Skin epidermis (tissue), 12 donors: Measurements from ENCODE around the gene SUB1.
A peak's percentile ranks its signal among the peaks of the same experiment; 100 is the strongest.
"Not testable (repeated sequence)": the region's sequence is repeated elsewhere in the genome, so short reads cannot be mapped to it uniquely, and the experiment has no call there.

Source experiments
- H3K27ac ChIP-seq, 21 experiments: fragments of 200-600 bp; sonication (generic) in 11 of 21; one replicate each; pipeline ENCODE4 v1.5.0; 2020; ENCODE audit warnings: mild to moderate bottlenecking in 3 of 21, inconsistent platforms in 2 of 21, moderate library complexity in 2 of 21
- H3K4me3 ChIP-seq, 7 experiments: fragments of 200-600 bp; sonication (generic) in 2 of 7; one replicate each; pipeline ENCODE4 v1.5.0; 2020; ENCODE audit warnings: inconsistent platforms in 2 of 7, mild to moderate bottlenecking in 2 of 7, moderate library complexity in 1 of 7

The SUB1 gene

DNA sequence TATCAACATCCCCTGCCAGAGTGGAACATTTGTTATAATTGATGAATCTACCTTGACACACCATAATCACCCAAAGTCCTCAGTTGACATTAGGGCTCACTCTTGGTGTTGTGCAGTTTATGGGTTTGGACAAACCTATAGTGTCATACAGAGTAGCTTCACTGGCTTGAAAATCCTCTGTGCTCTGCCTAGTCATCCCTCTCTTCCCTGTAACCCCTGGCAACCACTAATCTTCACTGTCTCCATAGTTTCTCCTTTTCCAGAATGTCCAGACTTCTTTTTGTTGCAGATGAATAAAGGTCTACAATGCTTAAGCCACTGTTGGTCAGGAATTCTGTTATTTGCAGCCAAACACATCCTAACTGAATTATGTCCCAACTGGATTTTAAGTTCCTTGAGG lies 22.5 kb upstream of the SUB1 start:
- no peak overlapping the region for H3K27ac ChIP-seq
- no peak overlapping the region for H3K4me3 ChIP-seq

DNA sequence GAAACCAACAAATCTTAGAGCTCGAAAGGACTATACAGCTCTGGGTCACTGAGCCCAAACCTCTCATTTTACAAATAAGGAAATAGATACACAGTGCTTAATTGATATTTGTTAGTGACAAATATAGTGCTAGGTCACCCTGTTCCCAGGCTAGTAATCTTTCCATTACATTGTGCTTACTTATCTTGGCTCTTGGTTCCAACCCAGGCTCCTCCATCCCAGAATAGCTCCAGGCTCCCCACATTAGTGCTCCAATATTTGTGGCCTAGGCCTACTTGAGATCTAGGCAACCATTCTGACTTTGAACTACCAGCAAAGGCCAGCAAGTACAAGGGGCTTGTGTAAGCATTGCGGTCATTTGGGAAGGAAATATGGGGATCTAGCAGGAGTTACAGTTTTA lies 21.7 kb upstream of the SUB1 start:
- Histone ChIP-seq H3K27ac (no peak overlapping the region), H3K4me3 (no peak overlapping the region)

DNA sequence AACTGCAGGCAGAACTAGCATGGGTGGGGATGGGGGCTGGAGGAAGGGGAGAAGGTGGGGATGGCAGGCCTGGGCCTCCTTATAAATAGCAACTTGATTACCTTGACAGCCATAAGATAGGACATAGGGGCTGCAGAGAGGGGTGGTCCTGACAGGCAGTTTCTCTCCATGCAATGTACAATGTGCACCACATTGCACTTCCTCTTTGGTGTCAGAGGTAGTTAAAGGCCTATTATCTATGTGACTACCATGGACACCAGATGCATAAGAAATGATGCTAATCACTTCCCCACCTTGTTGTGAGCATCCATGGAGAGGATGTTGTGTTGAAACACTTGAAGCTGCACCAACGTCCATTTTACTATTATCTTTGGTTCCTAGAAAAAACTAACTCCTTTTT lies 20.2 kb upstream of the SUB1 start:
- Histone ChIP-seq H3K4me3 (no peak overlapping the region), H3K27ac (no peak overlapping the region)

DNA sequence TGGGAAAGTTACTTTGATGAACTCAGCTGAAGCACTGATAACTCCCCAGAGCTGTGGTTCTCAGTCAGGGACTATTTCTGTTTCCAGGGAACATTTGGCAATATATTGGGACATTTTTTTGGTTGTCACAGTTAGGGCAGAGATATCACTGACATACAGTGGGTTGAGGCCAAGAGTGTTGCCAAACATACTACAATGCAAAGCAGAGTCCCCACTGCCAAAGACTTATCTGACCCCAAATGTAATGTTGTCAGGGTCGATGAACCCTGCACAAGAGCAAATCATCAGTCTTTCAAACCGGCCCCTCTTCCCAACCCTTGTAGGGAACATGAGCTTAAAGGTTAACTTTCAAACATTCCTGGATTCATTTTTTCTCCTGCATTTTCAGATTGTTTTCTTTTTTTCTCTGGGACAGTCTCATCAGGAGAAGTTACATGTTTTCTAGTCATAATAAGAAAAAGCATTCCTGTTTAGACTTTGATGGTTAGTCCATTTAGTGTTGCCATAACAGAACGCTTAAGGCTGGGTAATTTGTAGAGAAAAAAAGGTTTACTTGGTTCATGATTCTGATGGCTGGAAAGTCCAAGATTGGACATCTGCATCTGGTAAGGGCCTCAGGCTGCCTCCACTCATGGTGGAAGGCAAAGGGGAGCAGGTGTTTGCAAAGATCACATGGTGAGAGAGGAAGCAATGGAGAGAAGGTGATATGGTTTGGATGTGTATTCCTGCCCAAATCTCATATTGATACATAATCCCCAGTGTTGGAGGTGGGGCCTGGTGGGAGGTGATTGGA lies 18.8 kb upstream of the SUB1 start:
- Histone ChIP-seq H3K4me3 (no peak overlapping the region), H3K27ac (no peak overlapping the region)

DNA sequence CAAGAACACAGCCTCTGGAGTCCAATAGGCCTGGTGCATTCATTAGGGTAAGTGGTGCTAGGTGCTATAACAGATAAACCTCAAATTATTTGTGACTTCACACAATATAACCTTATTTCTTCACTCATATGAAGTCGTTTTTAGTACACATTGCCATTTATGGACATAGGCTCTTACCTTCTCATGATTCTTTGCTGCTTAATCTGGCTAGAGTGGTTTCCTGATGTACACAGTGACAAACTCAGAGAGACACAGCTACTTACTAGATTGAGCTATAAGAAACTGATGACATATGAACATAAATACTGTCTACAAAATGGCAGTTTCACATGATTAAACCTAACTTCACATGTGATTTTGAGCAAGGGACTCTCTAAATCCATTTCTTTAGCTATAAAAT lies 14.2 kb upstream of the SUB1 start:
- Histone ChIP-seq H3K27ac (no peak overlapping the region), H3K4me3 (no peak overlapping the region)

DNA sequence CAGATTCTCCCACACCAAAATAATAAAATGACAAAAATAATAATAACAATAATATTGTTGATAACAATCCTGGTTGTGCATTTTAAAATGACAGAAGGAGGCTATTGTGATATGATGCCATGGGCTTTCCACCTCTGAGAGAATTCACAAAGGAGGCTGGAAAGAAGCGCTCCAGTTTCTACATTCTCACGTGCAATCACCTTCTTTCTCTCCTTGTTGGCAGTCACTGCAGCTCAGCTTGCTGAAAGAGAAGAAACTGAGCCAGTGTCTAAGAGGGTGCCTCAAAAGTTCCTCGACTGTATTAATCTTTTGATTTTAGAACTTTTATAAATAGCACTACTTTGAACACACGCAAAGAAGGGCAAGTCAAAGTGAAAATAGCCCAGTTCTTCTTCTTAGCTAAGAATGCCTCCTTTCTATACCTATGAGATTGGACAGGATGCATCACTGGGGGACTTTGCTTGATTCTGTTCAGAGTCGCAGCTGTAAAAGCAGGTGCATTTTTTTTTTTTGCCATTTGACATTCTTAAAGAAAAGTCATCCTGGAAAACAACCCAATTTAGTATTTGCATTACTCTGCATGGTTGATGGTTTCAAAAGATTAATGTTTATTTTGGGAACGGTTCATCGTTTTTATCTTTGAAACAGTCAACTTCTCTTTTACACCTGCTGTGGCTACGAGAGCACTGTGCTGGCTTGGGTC lies 12.4 kb upstream of the SUB1 start:
- Histone ChIP-seq H3K27ac (peak overlapping the region in 1 of 21 experiments; percentile 42), H3K4me3 (no peak overlapping the region)

DNA sequence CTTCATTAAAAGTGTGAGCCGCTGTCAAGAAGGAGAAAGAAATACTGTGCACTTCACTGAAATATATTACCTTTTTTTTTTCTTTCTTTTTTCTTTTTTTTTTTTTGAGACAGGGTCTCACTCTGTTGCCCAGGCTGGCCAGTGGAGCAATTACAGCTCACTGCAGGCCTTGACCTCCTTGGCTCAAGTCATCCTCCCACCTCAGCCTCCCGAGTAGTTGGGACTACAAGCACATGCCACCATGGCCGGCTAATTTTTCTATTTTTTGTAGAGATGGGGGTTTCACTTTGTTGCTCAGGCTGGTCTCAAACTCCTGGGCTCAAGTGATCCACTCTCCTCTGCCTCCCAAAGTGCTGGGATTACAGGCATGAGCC lies 11.9 kb upstream of the SUB1 start:
- H3K4me3 ChIP-seq, H3K27ac ChIP-seq: not testable (repeated sequence)

DNA sequence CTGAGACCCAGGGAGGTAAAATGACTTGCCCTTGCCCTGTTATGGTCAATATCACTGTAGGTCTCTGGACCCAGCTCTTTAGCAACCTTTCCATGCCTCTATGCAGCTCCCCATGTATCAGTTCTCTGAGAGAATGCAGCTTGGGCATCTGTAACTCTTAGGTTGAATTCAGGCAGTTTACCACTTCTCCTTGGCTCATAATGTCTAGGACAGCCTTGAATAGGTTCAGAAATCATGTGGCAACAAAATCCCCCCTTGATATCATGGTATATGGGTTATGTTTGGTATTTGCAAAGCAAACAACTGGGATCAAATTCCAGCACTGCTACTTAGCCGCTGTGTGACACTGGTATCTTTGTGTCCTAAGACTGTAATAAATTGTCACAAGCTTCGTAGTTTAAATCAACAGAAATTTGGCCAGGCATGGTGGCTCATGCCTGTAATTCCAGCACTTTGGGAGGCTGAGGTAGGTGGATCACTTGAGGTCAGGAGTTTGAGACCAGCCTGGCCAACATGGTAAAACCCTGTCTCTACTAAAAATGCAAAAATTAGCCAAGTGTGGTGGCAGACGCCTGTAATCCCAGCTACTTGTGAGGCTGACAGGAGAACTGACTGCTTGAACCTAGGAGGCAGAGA lies 10.7 kb upstream of the SUB1 start:
- Histone ChIP-seq H3K4me3 (no peak overlapping the region), H3K27ac (no peak overlapping the region)

DNA sequence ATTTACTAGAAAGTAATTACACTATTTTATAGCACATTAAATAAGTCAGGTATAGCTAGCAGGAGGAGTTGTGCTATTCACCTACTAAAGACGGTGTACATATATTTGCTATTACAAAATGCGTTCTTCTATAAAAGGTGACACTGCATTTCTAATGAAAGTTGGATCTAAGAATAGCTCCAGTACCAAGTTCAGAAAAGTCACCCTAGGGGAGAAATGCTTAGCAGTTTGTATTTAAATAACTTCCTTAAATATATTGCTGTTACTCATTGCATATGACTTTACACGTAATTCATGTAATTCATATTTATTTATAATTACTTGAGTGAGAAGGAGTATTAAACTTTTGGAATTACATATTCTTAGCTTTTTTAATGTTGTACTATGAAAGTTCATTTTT lies 7.0 kb upstream of the SUB1 start:
- H3K27ac ChIP-seq: no peak overlapping the region
- no peak overlapping the region for H3K4me3 ChIP-seq

DNA sequence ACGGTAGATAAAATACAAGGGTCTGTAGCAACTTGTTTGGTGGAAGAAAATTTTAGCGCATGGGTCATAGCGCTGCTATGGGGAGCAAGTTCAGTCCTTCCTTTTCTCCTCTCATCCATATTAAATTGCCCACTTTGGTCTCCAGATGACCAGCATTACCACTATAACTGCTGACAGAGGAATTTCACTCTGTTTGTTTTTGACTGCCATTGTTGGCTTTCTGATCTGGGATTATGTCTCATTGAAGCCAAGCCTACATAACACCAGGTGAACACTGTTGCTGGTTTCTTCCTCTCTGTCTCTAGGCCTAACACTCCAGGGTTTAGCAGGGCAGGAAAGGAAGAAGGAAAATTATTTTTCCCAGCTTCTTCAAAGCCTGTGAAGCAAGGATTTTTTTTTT lies 6.6 kb upstream of the SUB1 start:
- no peak overlapping the region for H3K27ac ChIP-seq
- no peak overlapping the region for H3K4me3 ChIP-seq

DNA sequence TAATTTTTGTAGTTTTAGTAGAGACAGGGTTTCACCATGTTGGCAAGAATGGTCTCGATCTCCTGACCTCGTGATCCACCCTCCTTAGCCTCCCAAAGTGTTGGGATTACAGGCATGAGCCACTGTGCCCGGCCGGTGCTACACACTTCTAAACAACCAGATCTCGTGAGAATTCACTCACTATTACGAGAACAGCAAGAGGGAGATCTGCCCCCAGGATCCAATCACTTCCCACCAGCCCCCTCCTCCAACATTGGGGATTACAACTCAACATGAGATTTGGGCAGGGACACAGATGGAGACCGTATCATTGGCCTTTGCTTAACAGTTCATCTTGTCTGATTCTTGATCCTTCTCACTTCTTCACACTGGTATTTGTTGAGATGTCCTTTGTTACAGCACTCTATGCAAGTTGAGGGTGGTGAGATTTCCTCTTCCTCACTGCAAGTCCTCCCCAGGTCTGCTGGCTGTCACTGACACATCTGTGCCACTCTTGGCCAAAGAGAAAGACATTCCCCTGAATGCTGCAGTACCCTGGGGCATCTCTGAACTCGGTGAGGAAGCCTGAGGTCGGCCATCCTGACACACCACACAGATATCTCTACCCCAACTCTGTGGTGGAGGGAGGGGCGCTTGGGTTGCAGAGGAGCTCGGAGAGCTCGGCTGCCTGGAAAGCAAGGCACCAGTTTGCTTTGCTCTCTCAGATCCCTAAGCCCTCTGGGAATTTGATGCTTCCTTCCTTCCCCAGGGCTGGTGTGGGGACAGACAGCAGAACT lies 4.2 kb upstream of the SUB1 start:
- peak overlapping the region in 1 of 21 experiments; percentile 11 for H3K27ac ChIP-seq
- no peak overlapping the region for H3K4me3 ChIP-seq

DNA sequence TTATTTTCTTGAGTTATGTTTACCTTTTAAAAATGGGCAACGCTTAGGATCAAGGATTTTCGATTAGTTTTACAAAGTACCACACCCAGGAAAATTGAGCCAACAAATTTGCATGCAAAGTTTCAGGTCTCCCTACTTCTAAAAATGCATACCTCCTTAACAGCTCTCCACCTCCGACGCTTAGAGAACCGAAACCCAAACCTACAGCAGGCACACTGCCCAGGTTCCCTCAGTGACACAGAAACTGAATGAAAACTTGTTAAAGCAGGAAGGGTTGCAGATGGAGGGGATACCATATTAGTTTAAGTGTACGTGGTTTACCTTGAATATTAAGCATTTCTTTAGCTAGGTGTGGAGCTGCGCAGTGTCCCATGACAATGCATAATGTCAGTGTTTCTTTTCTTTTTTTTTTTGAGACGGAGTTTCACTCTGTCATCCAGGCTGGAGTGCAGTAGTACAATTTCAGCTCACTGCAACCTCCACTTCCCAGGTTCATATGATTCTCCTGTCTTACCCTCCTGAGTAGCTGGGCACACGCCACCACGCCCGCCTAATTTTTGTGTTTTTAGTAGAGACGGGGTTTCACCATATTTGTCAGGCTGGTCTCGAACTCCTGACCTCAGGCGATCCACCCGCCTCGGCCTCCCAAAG lies 1.6 kb upstream of the SUB1 start:
- Histone ChIP-seq H3K27ac (peak overlapping the region in 9 of 21 experiments; percentile 1 to 67 (median 29)), H3K4me3 (peak overlapping the region in 1 of 7 experiments; percentile 11)

DNA sequence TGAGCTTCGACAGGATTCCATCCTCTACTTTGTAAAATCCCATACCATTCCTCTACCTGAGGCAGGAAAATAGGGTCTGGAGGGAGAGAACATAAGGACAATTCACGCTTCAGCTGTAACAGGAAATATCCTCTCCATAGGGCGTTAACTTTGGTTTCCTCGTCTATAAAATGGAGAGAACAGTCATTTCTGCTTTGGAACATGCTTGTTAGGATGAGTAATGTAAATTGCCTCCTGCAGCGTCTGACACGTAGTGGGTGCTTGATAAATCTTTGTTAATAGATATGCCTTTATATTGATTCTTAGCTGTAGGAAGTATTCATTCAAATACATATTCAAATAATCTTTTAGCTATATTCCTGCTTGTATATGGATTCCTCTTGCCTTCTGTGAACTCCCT lies 711 bp upstream of the SUB1 start:
- Histone ChIP-seq H3K4me3 (peak overlapping the region in 1 of 7 experiments; percentile 100), H3K27ac (peak overlapping the region in 3 of 21 experiments; percentile 41 to 100 (median 99))

DNA sequence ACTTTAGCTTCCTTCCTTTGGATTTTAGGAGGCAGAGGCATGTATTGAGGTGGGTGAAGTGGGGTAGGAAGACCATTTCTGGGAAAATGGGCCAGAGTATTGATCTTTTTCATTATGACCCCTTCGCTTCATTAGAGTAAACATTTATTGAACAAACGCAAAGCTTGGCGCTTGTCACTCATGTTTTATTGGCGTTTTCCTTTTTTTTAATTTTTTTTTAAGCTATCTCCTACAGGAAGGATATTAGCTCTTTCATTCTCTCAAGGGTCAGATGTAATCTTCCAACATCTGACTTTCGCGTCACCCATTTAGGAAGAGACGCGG lies 273 bp upstream of the SUB1 start:
- H3K27ac ChIP-seq: peak overlapping the region in 18 of 21 experiments; percentile 98 to 100 (median 100)

DNA sequence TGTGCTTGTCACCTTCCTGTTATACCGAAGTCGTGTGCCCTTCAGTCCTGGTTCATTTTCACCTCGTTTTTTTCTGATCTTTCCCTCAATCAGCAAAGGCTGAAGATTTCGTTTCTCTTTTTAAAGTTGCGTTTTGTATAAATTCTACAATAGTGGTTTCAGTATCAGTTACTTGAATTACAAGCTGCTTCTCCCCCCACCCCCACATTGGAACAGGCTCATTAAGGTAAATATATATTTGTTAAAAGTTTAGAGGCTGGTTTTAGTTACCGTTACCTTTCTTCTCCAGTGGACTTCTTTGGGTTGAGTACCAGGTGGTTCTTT lies 881 bp downstream of the SUB1 start:
- Histone ChIP-seq H3K4me3 (peak overlapping the region; percentile 89 to 100 (median 96)), H3K27ac (peak overlapping the region; percentile 98 to 100 (median 99))

More for the DNA sequence above, 273 bp upstream of the SUB1 start:
- H3K4me3 ChIP-seq: peak overlapping the region; percentile 89 to 100 (median 96)

DNA sequence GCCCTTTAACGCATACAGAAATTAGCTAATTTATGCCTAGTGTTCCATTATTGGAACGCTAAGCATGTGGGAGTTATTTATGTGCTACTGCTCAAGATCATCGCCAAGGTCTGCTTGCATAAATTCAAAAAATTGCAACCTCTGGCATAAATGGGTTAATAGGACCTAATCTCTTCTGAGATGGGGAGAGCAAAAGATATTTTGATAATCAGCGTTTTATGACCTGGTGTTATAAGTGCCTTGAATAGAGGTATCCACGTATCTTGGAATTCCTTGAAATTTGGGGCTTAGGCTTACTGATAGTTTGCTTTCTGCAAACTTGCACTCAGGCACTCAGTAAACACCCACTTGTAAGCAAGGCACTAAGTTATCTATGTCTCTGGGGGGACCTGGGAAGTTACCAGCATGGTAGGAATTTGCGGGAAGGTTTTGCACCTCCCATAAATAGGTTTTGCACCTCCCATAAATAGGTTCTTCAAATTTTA lies 1.8 kb downstream of the SUB1 start:
- H3K4me3 ChIP-seq: peak overlapping the region; percentile 89 to 100 (median 96)
- H3K27ac ChIP-seq: peak overlapping the region in 1 of 21 experiments; percentile 99

DNA sequence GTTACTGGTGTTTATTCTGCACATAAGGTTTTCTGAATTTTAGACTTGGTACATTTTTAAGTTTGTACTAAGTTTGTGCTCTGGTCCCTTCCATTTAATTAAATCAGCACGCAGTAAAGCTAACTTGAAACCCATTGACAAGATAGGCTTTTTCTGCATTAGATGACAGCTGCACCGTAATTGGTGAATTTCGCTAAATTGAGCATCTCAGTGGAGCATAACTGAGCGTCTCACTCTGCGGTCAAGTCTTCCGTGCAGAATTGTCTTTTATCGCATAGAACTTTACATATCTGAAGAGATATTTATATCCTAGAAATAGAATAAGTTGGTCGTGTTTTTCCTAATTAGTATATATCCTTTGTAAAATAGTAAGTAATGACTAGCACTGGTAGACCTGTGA lies 4.1 kb downstream of the SUB1 start:
- no peak overlapping the region for H3K4me3 ChIP-seq

DNA sequence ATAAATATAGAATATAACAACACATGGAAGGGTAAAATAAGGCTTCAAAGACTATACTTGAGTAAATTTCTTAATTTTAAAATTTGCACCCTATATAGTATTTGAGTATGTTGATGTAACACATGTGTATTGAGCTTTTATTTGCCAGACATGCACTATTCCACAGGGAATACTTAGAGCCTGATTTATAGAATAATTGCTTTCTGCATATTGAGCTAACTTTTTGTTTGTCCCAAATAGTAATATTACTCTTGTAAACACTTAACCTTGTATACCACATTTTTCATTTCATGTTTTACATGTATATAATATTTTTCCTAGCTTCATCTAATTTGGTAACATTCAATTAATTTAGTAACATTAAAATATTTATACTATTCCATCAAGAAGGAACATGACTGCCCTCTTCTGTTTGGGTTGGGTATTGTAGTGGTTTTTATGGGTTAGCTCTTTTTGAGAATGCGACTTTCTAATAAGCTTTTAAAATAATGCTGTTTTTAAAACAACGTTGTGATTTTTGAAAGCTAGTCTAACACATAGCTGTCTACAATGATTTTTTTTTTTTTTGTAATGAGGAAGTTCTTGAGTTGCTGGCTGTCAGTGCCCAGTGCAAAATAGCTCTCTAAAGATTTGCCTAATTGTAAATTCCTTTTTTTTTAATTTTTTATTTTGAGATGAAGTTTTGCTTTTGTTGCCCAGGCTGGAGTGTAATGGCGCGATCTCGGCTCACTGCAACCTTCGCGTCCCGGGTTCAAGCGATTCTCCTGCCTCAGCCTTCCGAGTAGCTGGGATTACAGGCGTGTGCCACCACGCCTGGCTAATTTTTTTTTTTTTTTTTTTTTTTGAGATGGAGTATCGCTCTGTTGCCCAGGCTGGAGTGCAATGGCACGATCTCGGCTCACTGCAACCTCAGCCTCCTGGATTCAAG lies 4.8 kb downstream of the SUB1 start:
- H3K4me3 ChIP-seq: no peak overlapping the region
- no peak overlapping the region for H3K27ac ChIP-seq

More for the DNA sequence above, 4.1 kb downstream of the SUB1 start:
- H3K27ac ChIP-seq: no peak overlapping the region

DNA sequence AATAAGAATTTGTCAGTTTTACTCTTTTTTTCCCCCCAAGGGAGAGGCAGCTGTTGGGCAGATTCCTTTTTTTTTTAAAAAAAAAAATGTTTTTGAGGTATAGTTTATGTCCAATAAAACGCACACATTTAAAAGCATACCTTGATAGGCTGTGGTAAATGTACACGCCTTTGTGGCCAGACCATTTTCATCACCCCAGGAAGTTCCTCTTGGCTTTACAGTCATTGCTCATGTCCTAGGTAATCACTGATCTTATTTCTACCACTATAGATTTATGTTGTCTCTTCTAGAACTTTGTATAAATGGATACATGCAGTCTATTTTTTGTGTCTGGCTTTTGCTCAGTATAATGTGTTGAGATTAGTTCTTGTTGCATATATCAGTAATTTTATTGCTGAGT lies 9.8 kb downstream of the SUB1 start:
- Histone ChIP-seq H3K27ac (no peak overlapping the region), H3K4me3 (no peak overlapping the region)
